Activated naive CD4-positive, alpha-beta T cell treated with anti-CD3 and anti-CD28 coated beads, Interleukin-2, amount 50 U/mL, for 24 hours (primary cell): Measurements from ENCODE around the gene GAL3ST2.
"Not testable (repeated sequence)": the region's sequence is repeated elsewhere in the genome, so short reads cannot be mapped to it uniquely, and the experiment has no call there.

Experiments used
- H3K27ac Mint-ChIP-seq: one replicate; pipeline ENCODE4 v1.8.0; 2021; ENCODE audit warnings: mild to moderate bottlenecking, mixed read lengths
- H3K27me3 Mint-ChIP-seq: one replicate; pipeline ENCODE4 v1.8.0; 2021; ENCODE audit warnings: mixed read lengths
- H3K36me3 Mint-ChIP-seq: one replicate; pipeline ENCODE4 v1.8.0; 2021; ENCODE audit warnings: mixed read lengths
- H3K4me1 Mint-ChIP-seq: one replicate; pipeline ENCODE4 v1.8.0; 2021; ENCODE audit warnings: mixed read lengths
- H3K4me3 Mint-ChIP-seq: one replicate; pipeline ENCODE4 v1.8.0; 2021; ENCODE audit warnings: mild to moderate bottlenecking, mixed read lengths
- H3K9me3 Mint-ChIP-seq: one replicate; pipeline ENCODE4 v1.8.0; 2021; ENCODE audit warnings: mixed read lengths

Gene GAL3ST2

DNA sequence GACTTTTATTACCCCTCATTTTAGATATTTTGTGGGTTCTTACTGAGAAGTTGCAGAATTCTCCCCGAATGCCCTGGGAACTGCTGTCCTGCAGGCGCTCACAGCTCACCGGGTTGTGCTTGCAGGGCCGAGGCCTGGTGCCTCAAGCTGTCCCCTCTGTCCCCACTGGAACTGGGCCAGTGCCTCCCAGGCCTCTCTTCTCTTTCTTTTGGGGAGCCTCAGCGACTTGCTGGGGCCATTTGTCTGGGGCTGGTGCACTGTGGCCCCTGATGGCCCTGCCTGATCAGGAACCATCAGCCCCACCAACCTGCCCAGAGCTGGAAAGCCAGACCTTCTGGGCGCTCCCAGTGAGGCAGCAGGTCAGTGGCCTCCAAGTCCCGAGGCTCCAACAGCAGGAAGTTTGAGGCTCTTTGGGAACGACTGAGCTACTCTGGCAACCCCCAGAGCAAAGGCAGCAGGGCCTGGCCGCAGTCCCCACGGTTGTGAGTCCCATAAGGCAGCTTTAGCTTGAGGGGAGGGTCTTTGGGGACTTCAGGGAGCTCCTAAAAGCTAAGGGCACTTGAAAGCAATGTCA, 17.7 kb downstream of the GAL3ST2 start:
- no peaks in the 10 kb centered on the region for H3K9me3 Mint-ChIP-seq
- peaks cover 2% of the 10 kb centered on the region for H3K4me1 Mint-ChIP-seq
- no peaks in the 10 kb centered on the region for H3K36me3 Mint-ChIP-seq
- H3K27me3 Mint-ChIP-seq = no peaks in the 10 kb centered on the region
- H3K27ac Mint-ChIP-seq = no peak overlapping the region
- H3K4me3 Mint-ChIP-seq = no peak overlapping the region

DNA sequence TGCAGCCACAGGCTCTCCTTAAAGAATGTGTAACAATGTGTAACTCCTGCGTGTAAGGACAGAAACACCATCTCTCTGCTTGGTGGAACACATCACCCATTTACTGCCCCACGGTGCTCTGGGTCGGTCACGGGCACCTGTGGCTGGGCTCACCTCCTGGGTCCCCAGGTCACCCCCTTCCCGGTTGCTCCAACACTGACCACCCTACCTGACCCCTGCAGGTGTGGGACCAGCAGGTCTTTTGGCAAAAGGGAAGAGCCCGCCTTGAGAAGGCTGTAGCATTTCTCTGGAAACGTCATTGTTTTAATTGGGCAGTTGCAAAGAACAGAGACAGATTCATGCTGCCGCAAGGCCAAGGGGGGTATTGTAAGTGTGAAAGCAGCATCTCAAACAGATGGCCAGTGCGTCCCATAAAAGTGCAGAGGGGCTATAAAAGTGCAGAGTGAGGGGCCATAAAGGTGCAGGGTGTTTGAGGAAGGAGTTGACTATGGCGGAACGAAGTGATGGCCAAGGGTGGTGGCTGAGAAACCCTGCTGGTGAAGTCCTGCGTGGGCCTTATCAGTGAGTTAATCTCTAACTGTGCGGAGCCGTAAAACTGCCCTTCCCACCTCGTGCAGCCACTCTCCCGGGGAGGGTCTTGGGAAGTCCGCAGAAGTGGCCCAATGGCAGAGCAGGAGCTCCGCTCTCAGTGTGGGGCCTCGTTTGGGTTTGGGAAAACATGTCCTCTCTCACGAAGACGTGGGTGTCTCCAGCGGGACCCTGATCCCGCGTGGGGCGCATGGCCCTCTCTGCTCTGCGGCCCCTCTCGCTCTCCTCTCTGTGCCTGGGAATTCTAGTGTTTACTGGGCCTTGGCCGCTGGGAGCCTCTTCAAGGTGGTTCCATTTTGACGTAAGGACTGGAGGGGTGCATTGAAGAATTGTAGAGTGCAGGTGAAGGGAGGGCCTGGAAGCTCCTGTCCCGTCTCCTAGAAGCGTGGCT, 18.7 kb downstream of the GAL3ST2 start:
- no peaks in the 10 kb centered on the region for H3K36me3 Mint-ChIP-seq
- H3K4me3 Mint-ChIP-seq = no peak overlapping the region
- H3K27ac Mint-ChIP-seq = no peak overlapping the region
- H3K27me3 Mint-ChIP-seq = no peaks in the 10 kb centered on the region
- H3K9me3 Mint-ChIP-seq = no peaks in the 10 kb centered on the region
- no peaks in the 10 kb centered on the region for H3K4me1 Mint-ChIP-seq

- Mint-ChIP-seq H3K4me3 (no peak overlapping the region), H3K9me3 (no peaks in the 10 kb centered on the region), H3K27me3 (no peaks in the 10 kb centered on the region), H3K36me3 (no peaks in the 10 kb centered on the region), H3K27ac (no peak overlapping the region), H3K4me1 (no peaks in the 10 kb centered on the region)
Observed at GRCh38 chr2:241796209-241796608, 19.6 kb downstream of the GAL3ST2 start.

GRCh38 chr2:241796610-241797138, 20.1 kb downstream of the GAL3ST2 start:
- Mint-ChIP-seq H3K36me3 (no peaks in the 10 kb centered on the region), H3K9me3 (no peaks in the 10 kb centered on the region), H3K4me3 (no peak overlapping the region)

GRCh38 chr2:241797441-241798080, 20.9 kb downstream of the GAL3ST2 start:
- Mint-ChIP-seq H3K36me3 (no peaks in the 10 kb centered on the region), H3K27me3 (no peaks in the 10 kb centered on the region), H3K4me1 (no peaks in the 10 kb centered on the region), H3K9me3 (no peaks in the 10 kb centered on the region), H3K27ac (no peak overlapping the region), H3K4me3 (no peak overlapping the region)

More at GRCh38 chr2:241796610-241797138, 20.1 kb downstream of the GAL3ST2 start:
- Mint-ChIP-seq H3K27me3 (no peaks in the 10 kb centered on the region), H3K4me1 (no peaks in the 10 kb centered on the region), H3K27ac (no peak overlapping the region)

- no peaks in the 10 kb centered on the region for H3K27me3 Mint-ChIP-seq
- H3K4me1 Mint-ChIP-seq = no peaks in the 10 kb centered on the region
- H3K4me3 Mint-ChIP-seq = no peak overlapping the region
- H3K27ac Mint-ChIP-seq = no peak overlapping the region
- no peaks in the 10 kb centered on the region for H3K9me3 Mint-ChIP-seq
- no peaks in the 10 kb centered on the region for H3K36me3 Mint-ChIP-seq
Observed at GRCh38 chr2:241798081-241798630, 21.5 kb downstream of the GAL3ST2 start.

GRCh38 chr2:241798631-241799521, 22.3 kb downstream of the GAL3ST2 start:
- Mint-ChIP-seq H3K36me3 (no peaks in the 10 kb centered on the region), H3K4me1 (no peaks in the 10 kb centered on the region), H3K4me3 (no peak overlapping the region), H3K27ac (no peak overlapping the region), H3K9me3 (no peaks in the 10 kb centered on the region), H3K27me3 (peaks cover 2% of the 10 kb centered on the region)

GRCh38 chr2:241799522-241800197, 23.0 kb downstream of the GAL3ST2 start:
- H3K27me3 Mint-ChIP-seq = peaks cover 2% of the 10 kb centered on the region
- no peaks in the 10 kb centered on the region for H3K36me3 Mint-ChIP-seq
- H3K4me3 Mint-ChIP-seq = no peak overlapping the region
- no peak overlapping the region for H3K27ac Mint-ChIP-seq
- no peaks in the 10 kb centered on the region for H3K9me3 Mint-ChIP-seq
- H3K4me1 Mint-ChIP-seq = no peaks in the 10 kb centered on the region

DNA sequence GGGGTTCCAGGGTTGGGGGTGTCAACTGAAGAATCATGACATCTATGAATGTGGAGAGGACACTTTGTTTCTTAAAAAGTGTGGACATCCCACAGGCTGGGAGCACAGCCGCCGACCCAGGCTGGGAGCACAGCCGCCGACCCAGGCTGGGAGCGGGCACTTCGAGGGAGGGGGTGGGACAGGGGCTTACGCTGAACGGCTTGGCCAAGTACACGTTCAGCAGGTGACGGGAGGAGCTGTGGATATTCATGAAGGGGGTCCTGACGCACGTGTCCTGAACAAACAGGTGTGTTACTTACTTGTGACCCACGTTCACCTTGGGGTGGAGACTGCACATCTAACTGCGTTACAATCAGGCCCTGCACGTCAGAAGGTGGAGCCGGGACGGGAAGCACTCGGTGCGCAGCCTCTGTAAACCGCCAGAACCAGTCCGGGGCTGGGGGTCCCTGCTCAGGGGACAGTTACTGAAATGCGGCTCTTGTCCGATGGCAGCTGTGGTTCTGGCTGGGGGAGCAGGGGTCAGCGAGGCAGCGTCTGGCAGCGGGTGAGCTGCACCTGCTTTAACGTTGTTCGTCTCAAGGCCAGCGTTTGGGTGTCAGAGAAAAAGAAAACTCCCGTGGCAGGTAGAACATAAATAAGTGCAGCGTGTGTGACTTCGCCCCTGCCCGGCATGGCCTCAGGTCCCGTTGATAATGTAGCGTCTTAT, 23.7 kb downstream of the GAL3ST2 start:
- H3K4me3 Mint-ChIP-seq, H3K27me3 Mint-ChIP-seq, H3K27ac Mint-ChIP-seq: not testable (repeated sequence)

DNA sequence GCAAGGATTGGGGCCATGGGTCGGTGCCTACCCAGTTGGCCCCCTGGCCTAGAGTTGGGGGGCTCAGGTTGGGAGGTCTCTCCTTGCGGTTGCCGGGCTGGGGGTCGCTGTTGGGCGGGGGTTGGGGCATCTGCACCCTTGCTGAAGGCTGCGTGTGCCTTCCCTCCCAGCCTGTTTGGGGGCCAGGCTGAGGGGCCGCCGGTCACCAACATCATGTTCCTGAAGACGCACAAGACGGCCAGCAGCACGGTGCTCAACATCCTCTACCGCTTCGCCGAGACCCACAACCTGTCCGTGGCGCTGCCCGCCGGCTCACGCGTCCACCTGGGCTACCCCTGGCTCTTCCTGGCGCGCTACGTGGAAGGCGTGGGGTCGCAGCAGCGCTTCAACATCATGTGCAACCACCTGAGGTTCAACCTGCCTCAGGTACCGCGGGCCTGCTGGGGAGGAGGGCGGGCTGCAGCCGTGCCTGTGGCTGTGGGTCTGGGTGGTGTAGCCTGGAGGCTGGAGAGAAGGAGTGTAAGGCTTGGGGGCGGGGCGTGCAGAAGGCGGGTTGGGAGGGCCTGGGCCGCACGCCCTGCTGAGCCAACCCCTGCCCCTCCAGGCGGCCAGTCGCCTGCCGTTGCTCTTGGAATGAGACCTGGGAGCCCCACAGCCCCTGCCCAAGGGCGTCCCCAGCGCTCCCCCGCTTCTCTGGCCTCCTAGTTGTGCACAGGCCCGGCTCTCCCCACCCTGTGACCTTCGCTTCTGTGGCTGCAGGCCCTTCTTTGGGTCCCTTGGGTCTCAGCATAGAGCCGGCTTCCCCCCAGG, 25.2 kb downstream of the GAL3ST2 start:
- Mint-ChIP-seq H3K27me3 (peaks cover 2% of the 10 kb centered on the region), H3K9me3 (no peaks in the 10 kb centered on the region), H3K27ac (no peak overlapping the region), H3K36me3 (no peaks in the 10 kb centered on the region), H3K4me1 (no peaks in the 10 kb centered on the region), H3K4me3 (no peak overlapping the region)

More for the DNA sequence above, 23.7 kb downstream of the GAL3ST2 start:
- H3K9me3 Mint-ChIP-seq, H3K36me3 Mint-ChIP-seq, H3K4me1 Mint-ChIP-seq: not testable (repeated sequence)

DNA sequence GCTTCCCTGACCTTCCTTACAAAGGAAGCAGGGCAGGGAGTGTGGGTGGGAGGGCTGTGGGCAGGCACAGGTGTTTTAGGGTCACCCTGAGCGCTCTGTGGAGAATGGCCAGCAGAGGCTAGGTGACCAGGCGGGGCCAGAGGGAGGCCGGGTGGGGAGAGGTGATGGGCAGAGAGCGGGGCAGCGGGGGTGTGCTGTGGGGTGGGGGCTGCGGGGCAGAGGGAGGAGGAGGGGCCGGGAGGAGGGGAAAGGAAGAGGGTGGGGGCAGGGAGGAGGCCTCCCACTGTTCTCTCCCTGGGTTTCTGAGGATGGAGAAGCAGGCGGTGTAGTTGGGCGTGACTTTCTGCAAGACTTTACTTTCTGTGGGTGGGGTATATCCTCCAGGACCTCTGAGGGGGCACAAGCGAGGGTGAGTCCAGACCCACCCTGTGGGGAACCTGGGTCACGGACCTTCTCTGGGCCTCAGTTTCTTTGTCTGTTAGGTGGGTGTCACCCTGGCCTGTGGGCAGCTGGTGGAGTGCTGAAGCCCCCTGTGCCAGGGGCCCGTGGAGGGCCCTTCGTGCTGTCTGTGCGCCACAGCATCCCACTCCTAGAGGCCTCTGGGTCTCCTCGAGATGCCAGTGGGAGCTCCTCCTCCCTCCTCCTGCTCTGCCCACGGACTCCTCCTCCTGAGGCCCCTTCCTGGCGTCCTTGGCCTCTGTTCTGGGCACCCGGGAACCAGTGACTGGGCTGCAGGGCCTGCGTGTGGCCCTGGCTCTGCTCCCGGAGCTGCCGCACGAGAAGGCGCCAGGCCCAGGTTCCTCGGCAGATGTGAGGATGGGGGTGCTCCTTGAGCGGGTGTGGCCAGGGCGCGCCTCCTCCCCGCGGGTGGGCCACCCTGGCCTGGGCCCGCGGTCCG, 26.0 kb downstream of the GAL3ST2 start:
- no peak overlapping the region for H3K4me3 Mint-ChIP-seq

More for the DNA sequence above, 26.0 kb downstream of the GAL3ST2 start:
- no peaks in the 10 kb centered on the region for H3K4me1 Mint-ChIP-seq
- H3K27ac Mint-ChIP-seq = no peak overlapping the region
- no peaks in the 10 kb centered on the region for H3K9me3 Mint-ChIP-seq
- no peaks in the 10 kb centered on the region for H3K36me3 Mint-ChIP-seq
- H3K27me3 Mint-ChIP-seq = peaks cover 2% of the 10 kb centered on the region
